RWPE1 (cell line): ENCODE data around the gene TMEM135.

ENCODE experiments used
- CTCF ChIA-PET: fragments of 350-600 bp; sonication (Branson Sonifier 250); formaldehyde crosslinking; extraction: SDS; loops from one replicate; lab custom pipeline; 2021; lab: Yijun Ruan, JAX
- POLR2A ChIA-PET: fragments of 400-600 bp; formaldehyde crosslinking; extraction: SDS; loops from one replicate; lab custom pipeline; 2020; ENCODE audit warnings: antibody characterized with exemption; ENCODE audit not compliant: low non-redundant PET; lab: Yijun Ruan, JAX
- DNase-seq: peaks from one replicate; pipeline ENCODE4 v3.0.0; 2012; ENCODE audit warnings: low spot score
- H3K27ac ChIP-seq: fragments of 450-650 bp; 2 replicates; pipeline ENCODE4 v1.5.1; 2017
- TF ChIP-seq, protein P1 (sequence below): fragments of 450-650 bp; conservative IDR thresholded peaks from 2 replicates; pipeline ENCODE4 v1.5.1; 2017; ENCODE audit warnings: low read depth, mild to moderate bottlenecking

TMEM135 gene

GRCh38 chr11:87306262-87306851 lies 268.6 kb downstream of the TMEM135 start:
- H3K27ac ChIP-seq = no peak overlapping the region
- ChIA-PET POLR2A (interaction anchor here (0.7 kb wide), 1 partner anchor 1313 kb away, joined by 8 read pairs; no protein-coding TSS in a partner anchor), CTCF (interaction anchor here (0.5 to 0.6 kb wide), 2 partner anchors 74 to 275 kb away, joined by 3 read pairs; no protein-coding TSS in a partner anchor)
- no peak for DNase-seq
- TF ChIP-seq, protein P1, sequence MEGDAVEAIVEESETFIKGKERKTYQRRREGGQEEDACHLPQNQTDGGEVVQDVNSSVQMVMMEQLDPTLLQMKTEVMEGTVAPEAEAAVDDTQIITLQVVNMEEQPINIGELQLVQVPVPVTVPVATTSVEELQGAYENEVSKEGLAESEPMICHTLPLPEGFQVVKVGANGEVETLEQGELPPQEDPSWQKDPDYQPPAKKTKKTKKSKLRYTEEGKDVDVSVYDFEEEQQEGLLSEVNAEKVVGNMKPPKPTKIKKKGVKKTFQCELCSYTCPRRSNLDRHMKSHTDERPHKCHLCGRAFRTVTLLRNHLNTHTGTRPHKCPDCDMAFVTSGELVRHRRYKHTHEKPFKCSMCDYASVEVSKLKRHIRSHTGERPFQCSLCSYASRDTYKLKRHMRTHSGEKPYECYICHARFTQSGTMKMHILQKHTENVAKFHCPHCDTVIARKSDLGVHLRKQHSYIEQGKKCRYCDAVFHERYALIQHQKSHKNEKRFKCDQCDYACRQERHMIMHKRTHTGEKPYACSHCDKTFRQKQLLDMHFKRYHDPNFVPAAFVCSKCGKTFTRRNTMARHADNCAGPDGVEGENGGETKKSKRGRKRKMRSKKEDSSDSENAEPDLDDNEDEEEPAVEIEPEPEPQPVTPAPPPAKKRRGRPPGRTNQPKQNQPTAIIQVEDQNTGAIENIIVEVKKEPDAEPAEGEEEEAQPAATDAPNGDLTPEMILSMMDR = no peak

GRCh38 chr11:87307101-87307500 lies 269.4 kb downstream of the TMEM135 start:
- TF ChIP-seq, protein P1 = no peak
- ChIA-PET POLR2A (interaction anchor here (0.7 kb wide), 1 partner anchor 1314 kb away, joined by 8 read pairs; no protein-coding TSS in a partner anchor), CTCF (interaction anchor here (0.5 to 0.6 kb wide), 4 partner anchors 74 to 886 kb away, joined by 3 to 4 read pairs (median 3); no protein-coding TSS in a partner anchor)
- no peak for DNase-seq
- H3K27ac ChIP-seq = no peak overlapping the region

- no peak for DNase-seq
- ChIA-PET CTCF (no interaction called here), POLR2A (no interaction called here)
- TF ChIP-seq, protein P1 = no peak
- H3K27ac ChIP-seq = no peak overlapping the region
Measured at GRCh38 chr11:87315229-87315628, 277.5 kb downstream of the TMEM135 start.

DNA sequence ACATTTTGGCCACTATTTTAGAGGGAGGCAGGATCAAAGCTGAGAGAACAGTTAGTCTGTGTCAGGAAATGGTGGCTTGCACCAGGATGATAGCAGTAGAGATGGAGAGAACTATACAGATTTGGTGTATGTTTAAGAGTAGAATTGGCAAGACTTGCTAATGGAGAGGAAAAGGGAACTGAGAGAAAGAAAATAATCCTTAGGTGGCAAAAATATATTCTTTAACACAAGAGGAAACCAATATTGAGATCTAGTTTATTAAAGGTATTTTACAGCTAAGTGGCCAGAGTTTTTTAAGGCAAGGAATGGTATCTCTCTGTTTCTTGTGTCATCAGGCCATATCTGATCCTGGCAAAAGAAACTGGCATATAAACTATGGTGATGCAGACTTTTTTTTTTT lies 278.8 kb downstream of the TMEM135 start:
- POLR2A ChIA-PET = no interaction called here
- CTCF ChIA-PET = no interaction called here
- TF ChIP-seq, protein P1 = no peak
- no peak overlapping the region for H3K27ac ChIP-seq
- no peak for DNase-seq

GRCh38 chr11:87317441-87317840 lies 279.7 kb downstream of the TMEM135 start:
- CTCF ChIA-PET = no interaction called here
- DNase-seq = no peak
- H3K27ac ChIP-seq = no peak overlapping the region
- TF ChIP-seq, protein P1 = no peak
- POLR2A ChIA-PET = no interaction called here

- DNase-seq = no peak
- no peak overlapping the region for H3K27ac ChIP-seq
- POLR2A ChIA-PET = no interaction called here
- TF ChIP-seq, protein P1 = no peak
- CTCF ChIA-PET = no interaction called here
Measured at GRCh38 chr11:87320123-87320522, 282.4 kb downstream of the TMEM135 start.
